NT2/D1 (cell line): Measurements from ENCODE around the gene VAPA.

Experiments used
- SUZ12 ChIP-seq: IDR thresholded peaks from 2 replicates; pipeline ENCODE4 v1.6.1; 2011; ENCODE audit not compliant: insufficient read length, insufficient read depth; ENCODE audit errors: extremely low read depth
- YY1 ChIP-seq: IDR thresholded peaks from 2 replicates; pipeline ENCODE4 v1.6.1; 2011; ENCODE audit not compliant: insufficient read length, insufficient read depth
- ZNF274 ChIP-seq: IDR thresholded peaks from 2 replicates; pipeline ENCODE4 v1.6.1; 2011; ENCODE audit warnings: mild to moderate bottlenecking, low read depth, low read length

GRCh38 chr18:9965711-9966624 is 52.2 kb downstream of the VAPA start:
- TF ChIP-seq YY1 (no peak), SUZ12 (no peak), ZNF274 (no peak)
